ENCODE data around the gene NLRC3.

The NLRC3 gene

DNA sequence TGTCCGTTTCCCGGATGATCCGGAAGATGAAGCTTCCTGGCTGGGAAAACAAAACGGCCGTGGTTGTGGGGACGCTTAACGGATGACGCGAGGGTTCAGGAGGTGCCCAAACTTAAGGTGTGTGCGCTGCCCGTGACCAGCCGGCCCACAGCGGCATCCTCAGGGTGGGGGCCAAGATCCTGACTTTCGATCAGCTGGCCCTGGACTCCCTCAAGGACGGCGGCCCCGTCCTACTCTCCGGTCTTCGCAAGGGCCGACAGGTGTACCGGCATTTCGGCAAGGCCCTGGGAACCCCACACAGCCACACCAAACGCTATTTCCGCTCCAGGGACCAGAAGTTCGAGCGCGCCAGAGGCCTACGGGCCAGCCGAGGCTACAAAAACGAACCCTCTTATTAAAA lies 80.8 kb downstream of the NLRC3 start:
- TF ChIP-seq, protein P1, sequence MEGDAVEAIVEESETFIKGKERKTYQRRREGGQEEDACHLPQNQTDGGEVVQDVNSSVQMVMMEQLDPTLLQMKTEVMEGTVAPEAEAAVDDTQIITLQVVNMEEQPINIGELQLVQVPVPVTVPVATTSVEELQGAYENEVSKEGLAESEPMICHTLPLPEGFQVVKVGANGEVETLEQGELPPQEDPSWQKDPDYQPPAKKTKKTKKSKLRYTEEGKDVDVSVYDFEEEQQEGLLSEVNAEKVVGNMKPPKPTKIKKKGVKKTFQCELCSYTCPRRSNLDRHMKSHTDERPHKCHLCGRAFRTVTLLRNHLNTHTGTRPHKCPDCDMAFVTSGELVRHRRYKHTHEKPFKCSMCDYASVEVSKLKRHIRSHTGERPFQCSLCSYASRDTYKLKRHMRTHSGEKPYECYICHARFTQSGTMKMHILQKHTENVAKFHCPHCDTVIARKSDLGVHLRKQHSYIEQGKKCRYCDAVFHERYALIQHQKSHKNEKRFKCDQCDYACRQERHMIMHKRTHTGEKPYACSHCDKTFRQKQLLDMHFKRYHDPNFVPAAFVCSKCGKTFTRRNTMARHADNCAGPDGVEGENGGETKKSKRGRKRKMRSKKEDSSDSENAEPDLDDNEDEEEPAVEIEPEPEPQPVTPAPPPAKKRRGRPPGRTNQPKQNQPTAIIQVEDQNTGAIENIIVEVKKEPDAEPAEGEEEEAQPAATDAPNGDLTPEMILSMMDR (IDR thresholded peaks at IDR 0.05; ENCODE audit: low read length, missing control alignments) = no peak
- no peak overlapping the region for H3K4me3 ChIP-seq (replicated peaks; ENCODE audit: low read depth, low read length)

DNA sequence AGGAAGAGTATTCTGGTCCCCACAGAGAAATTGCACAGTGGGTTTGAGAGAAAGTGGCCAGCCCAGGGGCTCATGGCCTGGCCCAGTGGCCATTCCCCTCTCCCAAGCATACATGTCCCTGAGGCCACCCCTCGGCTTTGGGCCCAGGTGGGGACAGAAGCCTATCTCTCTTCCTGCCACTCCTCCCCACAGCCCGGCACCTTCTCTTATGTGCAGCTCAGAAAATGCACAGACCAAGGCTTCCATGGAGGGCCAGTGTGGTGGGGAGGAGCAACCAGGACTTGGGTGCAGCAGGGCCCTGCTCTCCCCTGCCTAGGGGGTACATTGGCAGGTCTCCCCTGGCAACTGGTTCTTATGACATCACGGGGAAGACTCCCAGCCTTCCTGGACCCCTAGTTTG lies 82.0 kb downstream of the NLRC3 start, which contains the start of gene C16orf90:
Gene C16orf90, minus strand, starts transcription at position 314 of the 400 bp plus-strand sequence. Its CDS starts 68 bp downstream, at position 246.
- no peak for DNase-seq (ENCODE audit: low read depth)
- TF ChIP-seq, protein P1 (IDR thresholded peaks at IDR 0.05; ENCODE audit: low read length, missing control alignments) = no peak
- no peak within 1 kb of the TSS for H3K4me3 ChIP-seq (replicated peaks; ENCODE audit: low read depth, low read length)

More for the DNA sequence above, 80.8 kb downstream of the NLRC3 start:
- DNase-seq (ENCODE audit: low read depth) = no peak

DNA sequence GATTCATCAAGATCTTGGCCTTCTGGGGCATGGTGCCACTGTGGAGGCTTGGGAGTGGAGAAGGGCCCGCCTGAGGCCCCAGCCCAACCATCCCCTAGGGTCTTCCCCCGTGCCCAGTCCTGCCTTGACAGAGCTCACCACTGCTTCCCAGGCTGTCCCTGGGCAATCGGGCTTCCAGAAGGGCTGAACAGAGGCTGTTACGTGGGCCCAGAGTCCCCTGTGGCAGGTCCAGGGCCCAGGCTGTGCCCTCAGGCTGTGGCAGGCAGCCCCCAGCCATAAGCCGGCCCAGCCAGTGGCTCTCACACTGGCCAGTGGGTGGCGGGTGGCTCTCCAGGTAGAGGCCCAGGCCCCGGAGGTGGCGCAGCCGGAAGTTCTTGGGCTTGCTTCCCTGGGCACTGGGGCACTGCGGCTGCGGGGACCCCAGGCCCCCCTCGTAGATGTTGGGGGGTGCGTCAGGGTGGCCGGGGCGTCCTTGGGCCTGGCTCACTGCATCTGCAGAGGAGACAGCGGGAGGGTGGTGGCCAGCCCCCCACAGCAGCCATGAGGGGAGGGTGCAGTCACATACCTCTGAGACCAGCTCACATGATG lies 82.7 kb downstream of the NLRC3 start:
- no peak overlapping the region for H3K4me3 ChIP-seq (replicated peaks; ENCODE audit: low read depth, low read length)
- TF ChIP-seq, protein P1 (IDR thresholded peaks at IDR 0.05; ENCODE audit: low read length, missing control alignments) = no peak
- DNase-seq (ENCODE audit: low read depth) = no peak

DNA sequence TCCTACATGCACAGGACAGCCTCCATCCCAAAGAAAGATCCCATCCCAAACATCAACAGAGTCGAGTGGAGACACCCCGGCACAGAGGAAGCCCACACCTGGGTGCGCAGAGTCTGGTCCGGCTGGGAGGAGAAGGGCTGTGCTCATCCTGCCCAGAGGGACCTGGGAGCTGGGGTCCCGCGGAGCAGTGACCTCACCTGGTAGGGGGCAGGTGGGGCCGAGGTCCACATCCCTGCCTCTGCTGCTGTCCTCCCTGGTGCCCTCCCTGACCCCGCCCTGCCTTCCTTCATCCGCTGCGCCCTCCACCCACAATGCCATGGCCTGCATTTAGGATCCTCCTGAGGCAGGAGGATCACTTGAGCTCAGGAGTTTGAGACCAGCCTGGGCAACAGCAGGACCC lies 84.8 kb downstream of the NLRC3 start:
- no peak overlapping the region for H3K4me3 ChIP-seq (replicated peaks; ENCODE audit: low read depth, low read length)
- TF ChIP-seq, protein P1 (IDR thresholded peaks at IDR 0.05; ENCODE audit: low read length, missing control alignments) = no peak
- no peak for DNase-seq (ENCODE audit: low read depth)

DNA sequence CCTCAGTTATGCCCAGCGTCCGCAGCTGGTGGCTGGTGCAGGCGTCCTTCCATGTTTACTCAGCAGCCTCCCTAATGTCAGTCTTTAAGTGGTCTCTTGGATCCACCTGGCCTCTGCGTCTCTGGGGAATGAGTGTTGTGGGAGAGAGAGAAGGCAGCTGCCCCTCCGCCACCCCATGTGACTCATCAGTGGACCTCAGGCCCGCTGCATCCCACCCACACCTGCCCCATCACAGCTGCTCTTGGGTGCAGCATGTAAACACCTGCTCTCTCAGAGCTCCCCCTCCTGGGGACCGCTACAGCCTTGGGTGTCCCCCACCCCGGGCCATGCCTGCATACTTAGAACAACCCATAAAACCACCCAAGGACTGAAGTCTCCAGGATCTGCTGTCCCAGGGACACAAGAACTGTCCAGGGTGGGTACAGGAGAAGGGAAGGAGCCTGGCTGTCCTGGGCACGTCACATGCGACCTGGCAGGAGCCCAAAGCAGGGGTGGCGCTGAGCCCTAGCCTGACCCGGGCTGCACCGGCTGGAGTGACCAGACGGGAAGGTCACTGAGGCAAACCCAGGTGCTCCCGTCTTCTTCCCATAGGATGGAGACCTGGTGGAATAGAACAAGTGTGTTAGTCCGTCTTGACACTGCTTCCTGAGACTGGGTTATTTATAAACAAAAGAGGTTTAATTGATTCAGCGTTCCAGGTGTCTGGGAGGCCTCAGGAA lies 86.1 kb downstream of the NLRC3 start:
- no peak for DNase-seq (ENCODE audit: low read depth)
- TF ChIP-seq, protein P1 (IDR thresholded peaks at IDR 0.05; ENCODE audit: low read length, missing control alignments) = no peak
- no peak overlapping the region for H3K4me3 ChIP-seq (replicated peaks; ENCODE audit: low read depth, low read length)

Measured in fibroblast of pulmonary artery (primary cell).